Measurements from ENCODE around the gene MADCAM1.

DNA sequence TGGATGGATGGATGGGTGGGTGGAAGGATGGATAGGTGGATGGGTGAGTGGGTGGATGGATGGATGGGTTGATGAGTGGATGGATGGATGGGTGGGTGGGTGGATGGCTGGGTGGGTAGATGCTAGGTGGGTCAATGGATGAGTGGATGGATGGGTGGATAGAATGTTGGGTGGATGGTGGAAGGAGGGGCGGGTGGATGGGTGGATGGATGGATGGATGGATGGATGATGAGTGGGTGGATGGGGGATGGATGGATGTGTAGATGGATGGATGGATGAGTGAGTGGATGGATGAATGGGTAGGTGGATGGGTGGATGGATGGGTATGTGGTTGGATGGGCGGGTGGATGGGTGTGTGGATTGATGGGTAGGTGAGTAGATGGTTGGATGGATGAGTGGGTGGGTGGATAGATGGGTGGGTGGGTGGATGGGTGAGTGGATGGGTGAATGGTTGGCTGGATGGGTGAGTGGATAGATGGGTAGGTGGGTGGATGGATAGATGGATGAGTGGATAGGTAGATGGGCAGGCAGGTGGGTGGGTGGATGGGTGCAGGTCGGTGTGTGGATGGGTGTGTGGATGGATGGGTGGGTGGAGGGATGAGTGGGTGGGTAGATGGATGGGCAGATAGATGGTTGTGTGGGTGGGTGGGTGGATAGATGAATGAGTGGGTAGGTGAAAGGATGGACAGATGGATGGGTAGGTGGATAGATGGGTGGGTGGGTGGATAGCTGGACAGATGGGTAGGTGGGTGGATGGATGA, 31.1 kb upstream of the MADCAM1 start:
- TF ChIP-seq POLR2AphosphoS5 (IDR thresholded peaks at IDR 0.05; ENCODE audit: low read depth, low read length) (no peak), SIN3A (IDR thresholded peaks at IDR 0.05; ENCODE audit: borderline replicate concordance, insufficient read depth, low read length) (no peak)
- TF ChIP-seq, protein P1, sequence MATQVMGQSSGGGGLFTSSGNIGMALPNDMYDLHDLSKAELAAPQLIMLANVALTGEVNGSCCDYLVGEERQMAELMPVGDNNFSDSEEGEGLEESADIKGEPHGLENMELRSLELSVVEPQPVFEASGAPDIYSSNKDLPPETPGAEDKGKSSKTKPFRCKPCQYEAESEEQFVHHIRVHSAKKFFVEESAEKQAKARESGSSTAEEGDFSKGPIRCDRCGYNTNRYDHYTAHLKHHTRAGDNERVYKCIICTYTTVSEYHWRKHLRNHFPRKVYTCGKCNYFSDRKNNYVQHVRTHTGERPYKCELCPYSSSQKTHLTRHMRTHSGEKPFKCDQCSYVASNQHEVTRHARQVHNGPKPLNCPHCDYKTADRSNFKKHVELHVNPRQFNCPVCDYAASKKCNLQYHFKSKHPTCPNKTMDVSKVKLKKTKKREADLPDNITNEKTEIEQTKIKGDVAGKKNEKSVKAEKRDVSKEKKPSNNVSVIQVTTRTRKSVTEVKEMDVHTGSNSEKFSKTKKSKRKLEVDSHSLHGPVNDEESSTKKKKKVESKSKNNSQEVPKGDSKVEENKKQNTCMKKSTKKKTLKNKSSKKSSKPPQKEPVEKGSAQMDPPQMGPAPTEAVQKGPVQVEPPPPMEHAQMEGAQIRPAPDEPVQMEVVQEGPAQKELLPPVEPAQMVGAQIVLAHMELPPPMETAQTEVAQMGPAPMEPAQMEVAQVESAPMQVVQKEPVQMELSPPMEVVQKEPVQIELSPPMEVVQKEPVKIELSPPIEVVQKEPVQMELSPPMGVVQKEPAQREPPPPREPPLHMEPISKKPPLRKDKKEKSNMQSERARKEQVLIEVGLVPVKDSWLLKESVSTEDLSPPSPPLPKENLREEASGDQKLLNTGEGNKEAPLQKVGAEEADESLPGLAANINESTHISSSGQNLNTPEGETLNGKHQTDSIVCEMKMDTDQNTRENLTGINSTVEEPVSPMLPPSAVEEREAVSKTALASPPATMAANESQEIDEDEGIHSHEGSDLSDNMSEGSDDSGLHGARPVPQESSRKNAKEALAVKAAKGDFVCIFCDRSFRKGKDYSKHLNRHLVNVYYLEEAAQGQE (IDR thresholded peaks at IDR 0.05; ENCODE audit: insufficient read depth in 1 of 2, low read depth in 2 of 2, low read length in 2 of 2) = no peak

Data from PFSK-1 (cell line).